ENCODE results near the gene ZNF579.

Gene ZNF579, protein sequence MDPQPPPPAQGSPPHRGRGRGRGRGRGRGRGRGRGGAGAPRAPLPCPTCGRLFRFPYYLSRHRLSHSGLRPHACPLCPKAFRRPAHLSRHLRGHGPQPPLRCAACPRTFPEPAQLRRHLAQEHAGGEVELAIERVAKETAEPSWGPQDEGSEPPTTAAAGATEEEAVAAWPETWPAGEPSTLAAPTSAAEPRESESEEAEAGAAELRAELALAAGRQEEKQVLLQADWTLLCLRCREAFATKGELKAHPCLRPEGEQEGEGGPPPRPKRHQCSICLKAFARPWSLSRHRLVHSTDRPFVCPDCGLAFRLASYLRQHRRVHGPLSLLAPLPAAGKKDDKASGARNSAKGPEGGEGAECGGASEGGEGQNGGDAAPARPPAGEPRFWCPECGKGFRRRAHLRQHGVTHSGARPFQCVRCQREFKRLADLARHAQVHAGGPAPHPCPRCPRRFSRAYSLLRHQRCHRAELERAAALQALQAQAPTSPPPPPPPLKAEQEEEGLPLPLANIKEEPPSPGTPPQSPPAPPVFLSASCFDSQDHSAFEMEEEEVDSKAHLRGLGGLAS

DNA sequence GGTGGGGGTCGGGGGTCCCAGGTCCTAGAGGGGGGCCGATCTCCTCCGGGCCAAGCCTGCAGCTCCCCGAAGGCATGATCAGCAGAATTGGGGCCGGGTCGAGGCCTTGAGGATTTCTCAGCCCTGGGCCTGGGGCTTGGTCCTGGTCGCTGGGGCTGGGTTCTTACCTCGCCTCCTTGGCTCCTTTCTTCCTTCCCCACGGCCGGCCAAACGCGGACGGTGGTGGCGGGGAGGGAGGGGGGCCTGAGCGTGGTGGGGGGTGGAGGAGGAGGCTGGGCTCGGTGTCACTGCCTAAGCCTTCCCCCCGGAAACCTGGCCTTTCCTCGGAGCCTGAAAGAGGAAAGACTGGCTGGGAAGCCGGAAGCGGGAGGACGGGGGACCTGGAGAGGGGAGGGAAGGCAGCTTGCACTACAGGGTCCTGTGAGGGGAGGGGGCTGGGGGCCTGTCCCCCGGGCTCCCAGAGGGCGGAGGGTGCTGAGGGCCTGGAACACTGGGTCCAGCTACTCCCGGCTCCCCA, at the start of gene ZNF579:
Gene ZNF579, minus strand, starts transcription at position 221 of the 517 bp plus-strand sequence. CDS start 1,209 bp downstream, outside the sequence.
- no peak for DNase-seq (ENCODE audit: low read depth)

DNA sequence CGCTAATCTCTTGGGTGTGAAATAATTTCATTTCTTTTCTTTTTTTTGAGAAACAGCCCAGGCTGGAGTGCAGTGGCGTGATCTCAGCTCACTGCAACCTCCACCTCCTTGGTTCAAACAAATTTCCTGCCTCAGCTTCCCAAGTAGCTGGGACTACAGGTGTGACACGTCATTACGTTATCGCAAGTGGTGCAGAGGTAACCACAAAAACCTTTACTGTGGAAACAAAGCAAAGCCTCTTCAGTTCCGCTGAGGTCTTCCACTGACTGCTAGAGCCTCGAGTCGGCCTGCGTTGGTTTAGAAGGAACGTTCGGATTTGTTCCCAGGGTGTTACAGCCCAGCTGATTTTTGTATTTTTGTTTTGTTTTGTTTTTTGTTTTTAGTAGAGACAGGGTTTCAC, 45.7 kb upstream of the ZNF579 start:
- DNase-seq (ENCODE audit: low read depth): no peak

DNA sequence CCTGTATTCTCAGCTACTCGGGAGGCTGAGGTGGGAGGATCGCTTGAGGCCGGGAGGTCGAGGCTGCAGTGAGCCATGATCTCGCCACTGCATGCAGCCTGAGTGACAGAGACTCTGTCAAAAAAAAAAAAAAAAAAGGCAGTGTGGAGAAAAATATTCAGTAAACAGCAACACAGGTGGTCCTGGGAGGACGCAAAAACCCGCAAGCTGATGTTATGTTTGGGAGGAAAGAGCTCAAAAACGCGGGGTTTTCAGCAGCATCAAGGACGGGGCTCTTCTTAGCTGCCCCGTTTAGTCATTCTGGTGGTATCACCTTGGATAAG, 44.3 kb upstream of the ZNF579 start:
- no peak for DNase-seq (ENCODE audit: low read depth)

- no peak for DNase-seq (ENCODE audit: low read depth)
These were observed 43.7 kb upstream of the ZNF579 start, which contains the start of gene ZNF784 for GRCh38 chr19:55624109-55625003. Gene ZNF784 (minus strand): TSS chr19:55624566. CDS start chr19:55624561, 5 bp downstream.

DNA sequence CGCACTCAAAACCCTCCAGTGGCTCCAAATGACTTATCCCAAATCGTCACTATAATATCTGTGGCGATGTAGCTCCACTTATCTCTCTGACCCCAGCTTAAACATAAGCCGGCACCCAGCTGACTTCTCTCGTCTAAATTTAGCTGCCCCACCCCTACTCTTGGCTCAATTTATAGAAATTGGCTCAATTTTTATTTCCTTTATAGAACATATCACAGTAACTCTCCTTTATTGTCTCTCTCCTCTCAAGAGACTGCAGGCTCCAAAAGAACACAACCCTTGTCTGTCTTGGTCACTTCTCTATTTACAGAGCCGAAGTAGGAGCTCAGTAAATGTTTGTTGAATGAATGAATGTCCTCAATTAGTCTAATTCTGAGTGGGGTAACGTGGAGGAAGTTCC, 42.9 kb upstream of the ZNF579 start:
- no peak for DNase-seq (ENCODE audit: low read depth)

GRCh38 chr19:55623130-55623529, 42.5 kb upstream of the ZNF579 start:
- DNase-seq (ENCODE audit: low read depth): no peak

DNA sequence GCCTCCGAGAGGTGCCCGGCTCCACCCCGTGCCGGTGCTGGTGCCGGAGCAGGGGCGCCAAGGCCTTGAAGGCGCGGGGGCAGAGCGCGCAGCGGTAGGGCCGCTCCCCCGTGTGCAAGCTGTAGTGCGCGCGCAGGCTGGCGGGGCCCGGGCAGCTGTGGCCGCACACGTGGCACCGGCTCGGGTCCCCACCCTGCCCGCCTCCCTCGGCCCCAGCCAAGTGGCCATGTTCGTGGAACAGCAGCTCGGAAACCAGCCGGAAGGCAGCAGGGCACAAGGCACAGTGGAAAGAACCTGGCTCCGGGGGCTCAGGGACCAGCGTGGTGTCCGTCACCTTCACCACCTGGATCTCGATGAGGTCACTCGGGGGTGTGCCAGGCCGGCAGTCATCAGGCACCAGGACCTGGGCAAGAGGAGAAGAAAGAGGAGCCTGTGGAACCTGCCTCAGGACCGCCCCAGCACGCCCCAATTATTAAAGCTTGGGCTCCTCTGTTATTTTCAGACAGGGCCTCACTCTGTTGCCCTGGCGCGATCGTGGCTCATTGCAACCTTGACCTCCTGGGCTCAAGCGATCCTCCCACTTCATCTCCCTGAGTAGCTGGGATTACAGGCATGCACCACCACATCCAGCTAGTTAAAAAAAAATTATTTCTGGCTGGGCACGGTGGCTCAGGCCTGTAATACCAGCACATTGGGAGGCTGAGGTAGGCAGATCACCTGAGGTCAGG, 41.8 kb upstream of the ZNF579 start:
- no peak for DNase-seq (ENCODE audit: low read depth)

DNA sequence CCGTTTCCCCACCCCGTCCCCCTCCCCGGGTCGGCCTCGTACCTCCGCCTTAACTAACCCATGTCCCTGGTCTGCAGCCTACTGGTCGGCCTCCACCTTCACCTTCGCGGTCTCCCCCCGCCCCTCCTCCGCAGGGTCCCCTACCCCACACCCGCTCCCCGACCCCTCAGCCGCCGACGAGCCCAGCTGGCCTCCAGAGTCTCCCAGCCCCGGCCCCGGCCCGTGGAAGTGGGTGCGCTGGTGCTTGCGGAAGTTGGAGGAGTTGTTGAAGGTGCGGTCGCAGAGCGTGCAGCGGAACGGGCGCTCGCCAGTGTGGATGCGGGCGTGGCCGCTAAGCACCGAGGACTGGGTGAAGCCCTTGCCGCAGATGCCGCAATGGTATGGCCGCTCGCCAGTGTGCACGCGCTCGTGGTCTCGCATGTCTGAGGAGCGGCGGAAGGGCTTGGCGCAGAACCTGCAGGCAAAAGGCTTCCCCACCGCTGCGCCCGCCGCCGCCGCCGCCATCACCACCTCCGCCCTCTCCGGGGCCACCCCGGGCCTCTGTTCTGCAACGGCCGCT, 41.1 kb upstream of the ZNF579 start:
- no peak for DNase-seq (ENCODE audit: low read depth)

- no peak for DNase-seq (ENCODE audit: low read depth)
These were observed 40.6 kb upstream of the ZNF579 start for GRCh38 chr19:55621205-55621672.

- no peak for DNase-seq (ENCODE audit: low read depth)
These were observed 40.0 kb upstream of the ZNF579 start for GRCh38 chr19:55620410-55621204.

- DNase-seq (ENCODE audit: low read depth): no peak
These were observed 38.6 kb upstream of the ZNF579 start for GRCh38 chr19:55619286-55619685.

- no peak for DNase-seq (ENCODE audit: low read depth)
These were observed 37.8 kb upstream of the ZNF579 start for GRCh38 chr19:55618426-55618825.

GRCh38 chr19:55617426-55617825, 36.8 kb upstream of the ZNF579 start:
- DNase-seq (ENCODE audit: low read depth): no peak

GRCh38 chr19:55616395-55616875, 35.8 kb upstream of the ZNF579 start:
- no peak for DNase-seq (ENCODE audit: low read depth)

- no peak for DNase-seq (ENCODE audit: low read depth)
These were observed 35.1 kb upstream of the ZNF579 start for GRCh38 chr19:55615543-55616394.

DNA sequence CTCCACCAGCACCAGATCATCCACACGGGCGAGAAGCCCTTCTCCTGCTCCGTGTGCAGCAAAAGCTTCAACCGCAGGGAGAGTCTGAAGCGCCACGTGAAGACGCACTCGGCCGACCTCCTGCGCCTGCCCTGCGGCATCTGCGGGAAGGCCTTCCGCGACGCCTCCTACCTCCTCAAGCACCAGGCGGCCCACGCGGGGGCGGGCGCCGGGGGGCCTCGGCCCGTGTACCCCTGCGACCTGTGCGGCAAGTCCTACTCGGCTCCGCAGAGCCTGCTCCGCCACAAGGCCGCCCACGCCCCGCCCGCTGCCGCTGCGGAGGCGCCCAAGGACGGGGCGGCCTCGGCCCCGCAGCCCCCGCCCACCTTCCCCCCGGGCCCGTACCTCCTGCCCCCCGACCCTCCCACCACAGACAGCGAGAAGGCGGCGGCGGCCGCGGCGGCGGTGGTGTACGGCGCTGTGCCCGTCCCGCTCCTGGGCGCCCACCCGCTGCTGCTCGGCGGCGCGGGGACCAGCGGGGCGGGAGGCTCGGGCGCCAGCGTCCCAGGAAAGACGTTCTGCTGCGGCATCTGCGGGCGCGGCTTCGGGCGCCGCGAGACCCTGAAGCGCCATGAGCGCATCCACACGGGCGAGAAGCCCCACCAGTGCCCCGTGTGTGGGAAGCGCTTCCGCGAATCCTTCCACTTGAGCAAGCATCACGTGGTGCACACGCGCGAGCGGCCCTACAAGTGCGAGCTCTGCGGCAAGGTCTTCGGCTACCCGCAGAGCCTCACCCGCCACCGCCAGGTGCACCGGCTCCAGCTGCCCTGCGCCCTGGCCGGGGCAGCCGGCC, 34.3 kb upstream of the ZNF579 start:
- DNase-seq (ENCODE audit: low read depth): no peak

GRCh38 chr19:55613930-55614710, 33.5 kb upstream of the ZNF579 start:
- no peak for DNase-seq (ENCODE audit: low read depth)

DNA sequence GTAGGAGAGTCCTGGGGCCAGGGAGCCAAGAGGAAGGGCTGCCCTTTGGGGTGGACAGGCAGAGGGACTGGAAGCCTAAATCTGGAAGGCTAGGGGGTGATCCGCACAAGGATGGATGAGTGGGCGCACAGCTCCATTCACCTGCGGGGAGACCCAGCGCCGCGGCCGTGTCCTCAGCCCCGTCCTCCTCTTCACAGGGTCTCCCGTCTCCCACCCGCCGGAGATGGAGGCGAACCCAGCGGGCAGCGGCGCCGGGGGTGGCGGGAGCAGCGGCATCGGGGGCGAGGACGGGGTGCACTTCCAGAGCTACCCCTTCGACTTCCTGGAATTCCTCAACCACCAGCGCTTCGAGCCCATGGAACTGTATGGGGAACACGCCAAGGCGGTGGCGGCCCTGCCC, 32.7 kb upstream of the ZNF579 start:
- no peak for DNase-seq (ENCODE audit: low read depth)

Measured in GM04503 (cell line).